KBM-7 (cell line): ENCODE data around the gene PDE8B.

Experiments used
- DNase-seq: peaks from one replicate; pipeline ENCODE4 v3.0.0-alpha.2; 2015
- in situ Hi-C: fragments of 300-500 bp; cut with MboI; formaldehyde crosslinking; loops from 2 replicates; pipeline ENCODE4 v1.14.3; 2020; ENCODE audit warnings: low sequenced_read_pairs, low pct_unique_long_range_greater_than_20kb, mixed read lengths

PDE8B gene, protein sequence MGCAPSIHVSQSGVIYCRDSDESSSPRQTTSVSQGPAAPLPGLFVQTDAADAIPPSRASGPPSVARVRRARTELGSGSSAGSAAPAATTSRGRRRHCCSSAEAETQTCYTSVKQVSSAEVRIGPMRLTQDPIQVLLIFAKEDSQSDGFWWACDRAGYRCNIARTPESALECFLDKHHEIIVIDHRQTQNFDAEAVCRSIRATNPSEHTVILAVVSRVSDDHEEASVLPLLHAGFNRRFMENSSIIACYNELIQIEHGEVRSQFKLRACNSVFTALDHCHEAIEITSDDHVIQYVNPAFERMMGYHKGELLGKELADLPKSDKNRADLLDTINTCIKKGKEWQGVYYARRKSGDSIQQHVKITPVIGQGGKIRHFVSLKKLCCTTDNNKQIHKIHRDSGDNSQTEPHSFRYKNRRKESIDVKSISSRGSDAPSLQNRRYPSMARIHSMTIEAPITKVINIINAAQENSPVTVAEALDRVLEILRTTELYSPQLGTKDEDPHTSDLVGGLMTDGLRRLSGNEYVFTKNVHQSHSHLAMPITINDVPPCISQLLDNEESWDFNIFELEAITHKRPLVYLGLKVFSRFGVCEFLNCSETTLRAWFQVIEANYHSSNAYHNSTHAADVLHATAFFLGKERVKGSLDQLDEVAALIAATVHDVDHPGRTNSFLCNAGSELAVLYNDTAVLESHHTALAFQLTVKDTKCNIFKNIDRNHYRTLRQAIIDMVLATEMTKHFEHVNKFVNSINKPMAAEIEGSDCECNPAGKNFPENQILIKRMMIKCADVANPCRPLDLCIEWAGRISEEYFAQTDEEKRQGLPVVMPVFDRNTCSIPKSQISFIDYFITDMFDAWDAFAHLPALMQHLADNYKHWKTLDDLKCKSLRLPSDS

GRCh38 chr5:77210091-77210963 lies at the start of gene PDE8B:
TSS of gene PDE8B (plus strand) at chr5:77210680. CDS start at chr5:77210926, 246 bp downstream.
- in situ Hi-C loops, result no loop called here
- no peak for DNase-seq

- in situ Hi-C loops, result no loop called here
- no peak for DNase-seq
These were observed 47.0 kb upstream of the PDE8B start for GRCh38 chr5:77163453-77163852.

GRCh38 chr5:77167063-77167462 lies 43.4 kb upstream of the PDE8B start:
- in situ Hi-C loops, result no loop called here
- no peak for DNase-seq

DNA sequence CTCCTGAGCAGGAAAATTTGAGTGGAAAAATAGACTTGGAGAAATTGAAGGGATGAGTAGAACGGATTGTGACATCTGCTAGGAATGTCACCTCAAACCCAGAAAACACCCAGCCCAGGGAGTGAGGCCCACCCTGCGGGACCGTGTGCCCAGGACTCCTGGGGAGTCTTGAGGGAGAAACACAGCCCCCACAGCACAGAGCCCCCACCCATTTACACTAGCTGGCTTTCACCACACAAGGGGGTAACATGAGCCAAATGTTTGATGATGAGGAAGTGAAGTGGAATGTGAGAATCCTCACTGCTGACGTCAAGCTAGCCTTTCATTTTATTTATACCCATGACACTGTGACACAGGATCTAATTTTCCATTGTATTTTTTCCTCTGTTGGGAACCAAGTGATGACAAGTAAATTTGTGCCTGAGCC lies 42.8 kb upstream of the PDE8B start:
- in situ Hi-C loops, result no loop called here
- no peak for DNase-seq

DNA sequence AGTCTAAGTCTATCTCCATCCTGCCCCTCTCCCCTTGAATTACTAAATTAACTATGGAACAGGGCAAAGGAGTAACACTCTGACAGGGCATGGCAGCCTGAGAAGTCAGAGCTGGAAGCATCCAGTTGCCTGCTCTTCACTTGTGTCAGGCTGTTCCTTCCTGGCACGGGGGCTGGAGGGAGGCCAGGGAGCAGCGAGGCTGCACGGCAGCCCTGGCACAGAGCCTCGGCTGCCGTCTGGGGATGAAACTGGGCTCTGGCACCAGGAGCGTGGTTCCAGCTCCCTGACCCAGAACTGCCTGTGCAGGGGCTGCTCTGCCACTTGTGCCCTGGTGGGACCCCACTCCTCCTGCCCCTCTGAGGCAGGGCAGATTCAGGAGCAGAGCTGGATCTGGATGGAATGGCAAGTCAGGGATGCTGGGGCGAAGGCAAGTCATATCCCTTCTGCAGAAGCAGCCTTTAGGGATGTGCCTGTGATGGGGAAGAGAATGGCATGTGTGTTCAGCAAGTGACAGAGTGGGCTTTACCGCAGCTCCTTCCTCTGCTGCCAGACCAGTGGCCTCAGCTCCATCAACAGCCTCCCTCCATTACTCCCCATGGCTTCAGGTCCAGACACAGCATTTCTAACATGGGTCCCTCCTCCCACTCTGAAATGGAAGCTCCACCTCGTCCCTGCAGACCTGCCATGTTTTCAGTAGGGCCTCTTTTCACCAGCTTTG lies 42.2 kb upstream of the PDE8B start:
- DNase-seq, result no peak
- in situ Hi-C loops, result no loop called here

DNA sequence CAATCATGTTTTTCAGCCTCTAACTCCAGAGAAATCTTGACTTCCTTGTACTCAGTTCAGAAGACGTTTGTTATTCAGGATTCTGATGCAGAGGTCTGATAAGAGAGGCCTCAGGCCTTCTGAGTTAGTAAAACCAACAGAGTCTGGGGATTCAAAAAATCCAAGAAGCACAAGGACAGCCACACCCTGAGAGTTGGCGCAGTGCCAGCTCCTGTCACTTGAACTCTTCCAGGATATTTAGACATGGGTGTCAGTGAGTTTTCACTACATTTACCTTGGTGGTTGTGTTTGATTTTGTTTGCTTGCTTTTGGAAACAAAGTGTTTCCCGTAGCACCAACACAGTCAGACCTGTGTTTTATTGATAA lies 41.6 kb upstream of the PDE8B start:
- in situ Hi-C loops, result no loop called here
- no peak for DNase-seq

GRCh38 chr5:77170196-77170890 lies 40.1 kb upstream of the PDE8B start:
- no peak for DNase-seq
- in situ Hi-C loops, result no loop called here

DNA sequence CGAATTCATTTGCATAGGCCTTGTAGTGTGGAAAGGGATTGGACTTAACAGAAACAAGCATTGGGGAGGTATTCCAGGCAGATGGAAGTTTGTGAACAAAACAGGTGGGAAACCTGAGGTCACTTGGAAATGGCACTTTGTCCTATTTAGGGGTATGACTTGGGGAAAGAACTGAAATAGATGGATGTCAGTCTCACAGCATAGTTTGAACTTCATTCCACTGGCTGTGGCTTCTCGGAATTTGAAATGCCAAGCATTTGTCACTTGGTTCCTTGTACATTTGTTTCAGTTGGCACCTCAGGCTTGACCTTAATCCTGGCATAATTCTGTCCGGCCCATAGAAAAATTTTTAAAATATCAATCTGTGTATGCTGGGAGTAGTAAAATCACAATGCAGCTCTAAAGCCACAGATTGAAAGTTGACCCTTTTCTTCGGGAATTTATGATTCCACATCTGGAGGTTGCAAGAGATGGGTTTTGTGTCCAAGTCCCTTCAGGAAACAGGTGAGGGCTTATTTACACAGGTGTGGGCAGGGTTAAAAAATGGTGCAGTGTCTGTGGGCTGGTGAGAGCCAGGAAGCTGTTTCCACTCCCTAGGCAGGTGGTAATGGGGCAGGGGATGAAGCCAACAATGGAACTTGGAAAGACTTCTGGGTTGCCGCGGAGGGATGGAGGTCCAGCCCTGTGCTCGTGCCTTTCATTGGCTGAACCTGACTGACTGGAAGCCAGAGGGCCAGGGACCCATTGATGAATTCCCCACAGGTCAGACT lies 39.2 kb upstream of the PDE8B start:
- in situ Hi-C loops, result no loop called here
- no peak for DNase-seq

GRCh38 chr5:77172713-77173328 lies 37.7 kb upstream of the PDE8B start:
- in situ Hi-C loops, result no loop called here
- DNase-seq, result no peak

DNA sequence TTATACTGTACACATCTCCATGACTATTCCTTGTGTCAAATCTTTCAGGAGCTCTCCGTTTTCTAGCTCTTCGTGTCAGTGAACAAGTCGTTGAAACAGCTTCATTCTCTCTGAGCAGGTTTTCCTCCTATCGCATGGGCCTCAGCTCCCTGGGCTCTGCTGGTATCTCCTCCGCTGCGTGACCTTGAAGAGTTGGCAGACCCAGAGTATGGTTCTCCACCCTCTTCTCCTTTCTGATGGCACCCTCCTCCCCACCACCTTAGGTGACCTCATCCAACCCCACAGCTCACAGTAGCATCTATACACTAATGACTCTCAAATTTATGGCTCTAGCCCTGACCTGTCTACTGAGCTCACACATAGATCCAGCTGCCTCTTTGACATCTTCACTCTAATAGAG lies 36.0 kb upstream of the PDE8B start:
- in situ Hi-C loops, result no loop called here
- DNase-seq, result no peak

GRCh38 chr5:77175231-77175630 lies 35.2 kb upstream of the PDE8B start:
- no peak for DNase-seq
- in situ Hi-C loops, result no loop called here

DNA sequence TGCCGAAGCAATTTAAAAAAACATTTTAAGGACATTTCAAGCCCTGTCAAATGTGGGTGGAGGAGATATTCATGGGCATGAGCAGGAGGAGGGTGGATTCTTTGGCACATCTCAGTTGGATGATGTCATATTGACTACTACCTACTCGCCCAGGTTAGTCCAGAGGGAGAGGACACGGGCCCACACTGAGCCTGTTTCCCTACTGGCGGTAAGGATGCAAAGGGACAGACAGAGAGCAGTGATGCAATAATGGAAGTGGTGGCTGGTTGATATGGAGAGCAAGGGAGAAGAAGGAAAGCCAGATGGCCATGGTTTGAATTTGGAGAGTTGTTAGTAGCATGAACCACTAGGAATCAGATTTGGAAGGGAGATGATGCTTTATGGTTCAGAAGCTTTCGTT lies 34.1 kb upstream of the PDE8B start:
- no peak for DNase-seq
- in situ Hi-C loops, result no loop called here

GRCh38 chr5:77177576-77177975 lies 32.9 kb upstream of the PDE8B start:
- in situ Hi-C loops, result no loop called here
- DNase-seq, result no peak

DNA sequence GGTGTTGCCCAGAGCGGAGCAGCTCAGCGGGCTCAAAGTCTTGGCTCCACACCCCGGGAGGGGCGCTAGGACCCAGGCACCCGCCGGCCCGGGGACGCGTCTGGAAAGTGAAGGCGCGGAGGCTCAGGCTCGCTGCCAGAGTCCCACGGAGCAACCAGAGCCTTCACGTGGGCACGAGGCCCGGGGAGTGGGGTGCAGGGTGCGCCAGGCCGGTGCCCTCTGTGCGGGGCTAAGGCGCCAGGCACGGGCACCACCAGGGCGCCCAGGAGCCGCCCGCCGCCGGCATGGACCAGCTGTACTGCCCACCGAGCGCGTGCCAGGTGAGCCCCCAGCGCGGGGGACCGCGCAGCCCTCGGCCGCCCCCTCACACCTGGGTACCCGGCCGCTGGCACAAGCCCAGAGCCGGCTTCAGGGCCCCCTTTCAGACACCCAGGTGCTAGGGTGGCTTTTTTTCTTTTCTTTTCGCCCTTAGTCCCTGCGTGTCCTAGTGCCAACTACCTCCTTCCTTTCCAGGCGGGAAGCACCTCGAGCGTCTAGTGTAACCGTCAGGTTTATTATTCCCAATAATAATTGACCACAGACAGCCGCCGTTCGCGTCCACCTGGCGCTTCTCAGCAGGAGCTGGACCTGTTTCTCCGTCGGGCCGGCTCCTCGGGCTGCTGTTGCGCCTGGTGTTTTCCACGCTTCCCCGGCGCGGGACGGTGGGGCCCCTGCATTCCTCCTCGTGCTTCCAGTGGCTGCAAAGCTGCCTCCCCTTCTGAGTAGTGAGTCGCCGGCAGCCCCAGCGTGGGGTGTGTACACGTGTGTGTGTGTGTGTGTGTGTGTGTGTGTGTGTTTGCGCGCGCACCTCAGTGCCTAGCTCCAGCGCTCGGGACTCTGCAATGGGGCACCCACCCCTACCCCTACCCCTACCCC lies 30.1 kb upstream of the PDE8B start:
- in situ Hi-C loops, result no loop called here
- no peak for DNase-seq

DNA sequence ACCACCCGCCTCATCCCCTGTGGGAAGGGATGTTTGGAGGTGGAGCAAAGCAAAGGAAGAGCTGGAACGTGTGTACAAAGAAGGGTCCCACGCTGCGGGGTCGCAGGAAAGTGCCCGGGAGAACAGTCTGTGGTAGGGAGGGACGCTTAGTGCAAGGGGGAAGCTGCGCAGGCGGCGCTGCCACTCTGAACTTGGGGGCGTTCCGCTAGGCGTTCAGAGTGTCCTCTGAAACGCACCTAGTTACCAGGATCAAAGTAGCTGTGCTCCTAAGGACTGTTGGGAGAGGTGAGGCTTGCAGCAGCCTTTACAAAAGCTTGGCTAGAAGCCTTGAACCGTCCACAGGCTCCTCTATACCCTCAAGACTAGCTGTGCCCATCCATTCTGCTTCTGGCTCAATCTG lies 29.3 kb upstream of the PDE8B start:
- DNase-seq, result no peak
- in situ Hi-C loops, result no loop called here

- DNase-seq, result no peak
- in situ Hi-C loops, result no loop called here
These were observed 28.7 kb upstream of the PDE8B start for GRCh38 chr5:77181596-77182304.
